ENCODE data around the gene FER1L5.
A peak's percentile ranks its signal among the peaks of the same experiment; 100 is the strongest.

FER1L5 gene

DNA sequence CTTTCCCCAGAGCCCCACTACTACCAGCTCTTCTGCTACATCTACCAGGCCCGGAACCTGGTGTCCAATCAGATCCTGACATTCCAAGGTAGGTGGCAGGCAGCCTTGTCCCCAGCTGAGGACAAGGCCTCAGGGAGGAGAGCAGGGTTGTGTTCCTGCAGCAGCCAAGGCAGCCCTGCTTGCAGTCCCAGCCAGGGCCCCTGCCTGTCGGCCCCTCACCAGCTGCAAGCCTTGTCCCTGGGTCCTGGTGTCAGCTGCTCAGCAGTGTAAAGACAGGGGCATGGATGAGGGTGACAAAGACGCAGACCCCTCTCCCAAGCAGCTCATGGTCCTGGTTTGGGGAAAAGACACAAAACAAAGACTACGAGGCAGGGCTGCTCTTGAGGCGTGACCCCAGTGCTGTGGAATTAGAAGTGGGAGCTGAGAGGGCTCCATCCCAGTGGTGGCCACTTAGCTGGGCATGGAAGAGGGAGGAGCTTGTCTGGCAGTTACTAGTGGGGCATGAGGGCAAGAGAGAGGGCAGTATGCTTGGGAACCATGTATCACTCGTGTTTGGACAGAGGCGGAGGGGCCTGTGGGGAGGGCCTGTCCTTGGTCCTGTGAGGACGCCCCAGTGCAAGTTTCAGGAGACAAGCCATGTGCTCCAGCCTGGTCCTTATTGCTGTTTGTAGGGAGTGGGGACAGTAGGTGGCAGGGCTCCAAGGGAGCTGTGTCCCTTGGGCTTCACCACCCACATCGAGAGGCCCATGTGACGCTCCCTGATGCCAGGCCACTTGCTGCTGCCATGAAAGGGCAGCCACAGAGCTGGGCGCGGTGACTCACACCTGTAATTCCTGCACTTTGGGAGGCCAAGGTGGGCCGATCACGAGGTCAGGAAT is 49.8 kb downstream of the FER1L5 start:
- H3K27ac ChIP-seq, result no peak overlapping the region
- no peak overlapping the region for H3K4me3 ChIP-seq

DNA sequence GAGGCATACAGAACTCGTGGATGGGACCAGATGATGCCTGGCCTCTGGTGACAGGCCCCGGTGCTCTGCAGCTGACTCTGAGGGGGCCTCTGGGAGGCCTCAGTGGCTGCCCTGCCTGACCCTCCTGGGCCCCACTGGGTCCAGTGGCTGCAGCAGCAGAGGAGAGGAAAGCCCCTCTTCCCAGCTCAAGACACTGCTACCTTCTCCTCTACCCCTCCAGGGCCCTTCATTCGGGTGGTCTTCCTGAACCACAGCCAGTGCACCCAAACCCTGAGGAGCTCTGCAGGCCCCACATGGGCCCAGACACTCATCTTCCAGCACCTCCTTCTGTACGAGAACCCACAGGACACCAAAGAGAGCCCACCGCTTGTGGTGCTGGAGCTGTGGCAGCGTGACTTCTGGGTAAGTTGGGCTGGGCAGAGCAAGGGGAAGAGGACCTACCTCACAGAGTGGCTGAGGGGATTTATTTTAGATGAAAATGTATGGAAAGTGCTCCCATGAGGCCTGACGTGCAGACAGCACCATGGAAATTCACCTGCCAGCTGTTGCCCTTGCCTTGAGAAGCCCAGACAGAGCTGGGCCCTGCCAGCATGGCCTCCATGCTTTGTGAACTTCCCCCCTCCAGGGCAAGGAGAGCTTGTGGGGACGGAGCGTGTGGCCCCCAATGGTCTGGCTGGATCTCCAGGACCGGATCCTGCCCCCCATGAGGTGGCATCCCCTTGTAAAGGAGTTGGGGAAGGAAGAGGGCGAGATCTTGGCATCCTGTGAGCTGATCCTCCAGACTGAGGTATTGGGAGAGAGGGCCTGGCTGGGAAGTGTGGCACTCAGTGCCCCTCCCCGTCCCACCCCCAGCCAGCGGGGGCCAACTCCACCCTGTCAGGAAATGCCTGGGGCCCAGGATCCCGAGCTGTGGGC is 51.0 kb downstream of the FER1L5 start:
- Histone ChIP-seq H3K27ac (no peak overlapping the region), H3K4me3 (no peak overlapping the region)

- no peak overlapping the region for H3K27ac ChIP-seq
Observed at GRCh38 chr2:96694279-96694678, 51.7 kb downstream of the FER1L5 start.

GRCh38 chr2:96694816-96695455 is 52.4 kb downstream of the FER1L5 start:
- H3K4me3 ChIP-seq, result no peak overlapping the region

More at GRCh38 chr2:96694279-96694678, 51.7 kb downstream of the FER1L5 start:
- no peak overlapping the region for H3K4me3 ChIP-seq

DNA sequence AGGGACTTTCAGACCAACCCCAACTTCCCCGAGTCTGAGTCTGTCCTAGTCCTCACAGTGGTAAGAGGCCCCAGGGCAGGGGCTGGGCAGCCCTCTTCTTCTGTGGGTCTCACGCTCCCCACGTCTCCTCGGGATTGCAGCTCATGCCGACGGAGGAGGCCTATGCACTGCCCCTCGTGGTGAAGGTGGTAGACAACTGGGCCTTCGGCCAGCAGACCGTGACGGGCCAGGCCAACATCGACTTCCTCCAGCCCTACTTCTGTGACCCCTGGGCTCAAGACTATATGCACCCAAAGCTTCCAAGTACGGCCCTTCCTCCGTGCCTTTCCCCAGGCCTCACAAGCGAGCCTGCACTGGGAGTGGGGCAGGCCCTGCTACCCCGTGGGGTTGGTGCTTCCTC is 53.0 kb downstream of the FER1L5 start:
- no peak overlapping the region for H3K27ac ChIP-seq
- no peak overlapping the region for H3K4me3 ChIP-seq

More at GRCh38 chr2:96694816-96695455, 52.4 kb downstream of the FER1L5 start:
- no peak overlapping the region for H3K27ac ChIP-seq

GRCh38 chr2:96697476-96697875 is 54.9 kb downstream of the FER1L5 start:
- Histone ChIP-seq H3K27ac (peak overlapping the region in 6 of 21 experiments; percentile 9 to 80 (median 32)), H3K4me3 (no peak overlapping the region)

DNA sequence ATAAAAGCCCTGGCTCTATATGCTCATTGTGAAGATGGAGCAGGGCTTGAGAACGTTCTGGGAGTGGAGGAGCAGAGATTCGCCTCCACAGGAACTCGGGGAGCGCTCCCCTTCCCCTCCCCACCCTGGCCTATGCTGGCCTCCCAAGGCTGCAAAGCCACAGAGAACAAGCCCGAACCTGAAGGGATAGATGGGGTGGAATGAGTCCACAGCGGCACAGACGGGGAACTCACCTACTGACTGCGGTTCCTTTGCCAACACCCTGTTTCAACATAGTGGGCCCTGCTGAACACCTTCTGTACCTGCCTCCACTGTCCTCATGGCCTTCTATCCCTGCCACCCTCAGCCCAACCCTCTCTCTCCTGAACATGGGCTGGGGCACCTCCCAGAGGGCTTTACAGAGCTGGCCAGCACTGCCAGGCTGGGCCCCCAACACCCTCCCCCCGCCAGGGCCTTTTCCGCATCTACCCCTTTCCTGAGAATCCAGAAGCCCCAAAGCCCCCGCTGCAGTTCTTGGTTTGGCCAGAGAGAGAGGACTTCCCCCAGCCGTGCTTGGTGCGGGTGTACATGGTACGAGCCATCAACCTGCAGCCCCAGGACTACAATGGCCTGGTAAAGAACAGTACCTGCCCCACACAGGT is 55.8 kb downstream of the FER1L5 start:
- Histone ChIP-seq H3K4me3 (no peak overlapping the region), H3K27ac (peak overlapping the region in 6 of 21 experiments; percentile 9 to 80 (median 32))

GRCh38 chr2:96699021-96699420 is 56.5 kb downstream of the FER1L5 start:
- H3K27ac ChIP-seq, result no peak overlapping the region
- H3K4me3 ChIP-seq, result no peak overlapping the region

DNA sequence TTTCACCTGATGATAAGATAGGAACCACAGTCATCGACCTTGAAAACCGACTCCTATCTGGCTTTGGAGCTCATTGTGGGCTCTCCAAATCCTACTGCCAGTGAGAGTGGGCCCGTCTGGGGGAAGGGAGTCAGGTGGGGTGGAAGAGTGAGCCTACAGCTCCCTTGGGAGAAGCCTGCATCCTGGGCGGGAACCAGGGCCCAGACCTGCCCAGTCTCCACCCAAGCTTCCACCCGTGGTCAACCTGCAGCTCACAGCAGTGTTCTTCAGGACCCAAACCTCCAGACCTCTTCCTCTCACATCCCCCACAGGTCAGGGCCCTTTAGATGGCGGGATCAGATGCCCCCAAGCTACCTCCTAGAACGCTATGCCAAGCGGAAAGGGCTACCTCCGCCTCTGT is 57.1 kb downstream of the FER1L5 start:
- H3K27ac ChIP-seq, result no peak overlapping the region
- no peak overlapping the region for H3K4me3 ChIP-seq

GRCh38 chr2:96700086-96700485 is 57.5 kb downstream of the FER1L5 start:
- Histone ChIP-seq H3K27ac (no peak overlapping the region), H3K4me3 (no peak overlapping the region)

GRCh38 chr2:96701636-96702035 is 59.1 kb downstream of the FER1L5 start:
- H3K27ac ChIP-seq, result no peak overlapping the region
- no peak overlapping the region for H3K4me3 ChIP-seq

DNA sequence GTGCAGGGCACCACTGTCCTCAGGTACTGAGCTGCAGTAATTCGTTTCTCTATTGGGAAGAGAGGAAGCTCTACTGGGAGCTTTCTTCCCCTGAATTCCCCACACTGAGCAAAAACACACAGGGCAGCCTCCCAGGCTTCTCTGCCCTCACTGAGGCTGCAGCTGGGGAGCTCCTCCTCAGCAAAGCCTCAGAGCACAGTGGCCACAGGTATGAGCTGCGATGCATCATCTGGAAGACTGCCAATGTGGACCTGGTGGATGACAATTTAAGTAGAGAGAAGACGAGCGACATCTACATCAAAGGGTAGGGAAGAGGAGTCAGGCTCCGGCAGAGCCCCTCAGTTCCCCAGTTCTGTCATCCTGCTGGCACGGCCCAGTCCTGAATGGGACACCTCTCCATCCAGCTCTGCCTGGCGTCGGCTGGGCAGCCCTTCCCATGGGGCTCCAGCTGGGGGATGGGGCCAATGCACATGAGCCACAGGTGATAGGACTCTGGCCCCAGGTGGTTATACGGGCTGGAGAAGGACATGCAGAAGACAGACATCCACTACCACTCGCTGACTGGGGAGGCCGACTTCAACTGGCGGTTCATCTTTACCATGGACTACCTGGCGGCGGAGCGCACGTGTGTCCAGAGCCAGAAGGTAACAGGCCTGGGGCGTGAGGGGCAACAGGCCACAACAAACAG is 59.7 kb downstream of the FER1L5 start:
- no peak overlapping the region for H3K4me3 ChIP-seq

GRCh38 chr2:96703021-96703751 is 60.6 kb downstream of the FER1L5 start:
- no peak overlapping the region for H3K27ac ChIP-seq

More for the DNA sequence above, 59.7 kb downstream of the FER1L5 start:
- no peak overlapping the region for H3K27ac ChIP-seq

GRCh38 chr2:96710985-96711384 is 68.4 kb downstream of the FER1L5 start:
- Histone ChIP-seq H3K4me3 (no peak overlapping the region), H3K27ac (no peak overlapping the region)

More at GRCh38 chr2:96703021-96703751, 60.6 kb downstream of the FER1L5 start:
- H3K4me3 ChIP-seq, result no peak overlapping the region

GRCh38 chr2:96715658-96716057 is 73.1 kb downstream of the FER1L5 start:
- Histone ChIP-seq H3K4me3 (no peak overlapping the region), H3K27ac (no peak overlapping the region)

DNA sequence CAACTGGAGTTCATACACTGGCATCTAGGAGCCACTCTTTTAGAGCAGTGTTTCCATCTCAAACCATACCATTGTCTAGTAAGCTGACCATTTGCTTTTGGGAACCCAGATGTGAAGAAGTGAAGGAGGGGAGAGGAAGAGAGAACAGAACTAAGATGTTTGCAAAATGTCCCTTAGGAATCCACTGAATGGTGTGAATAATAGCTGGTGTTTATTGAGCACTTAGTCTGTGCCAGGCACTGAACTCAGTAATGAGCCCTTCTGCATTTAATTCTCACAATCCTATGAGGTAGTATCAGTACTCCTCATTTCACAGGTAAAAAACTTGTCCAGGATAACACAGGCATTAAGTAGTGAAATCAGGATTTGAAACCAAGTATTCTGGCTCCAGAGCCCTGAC is 73.8 kb downstream of the FER1L5 start:
- H3K27ac ChIP-seq, result no peak overlapping the region
- no peak overlapping the region for H3K4me3 ChIP-seq

DNA sequence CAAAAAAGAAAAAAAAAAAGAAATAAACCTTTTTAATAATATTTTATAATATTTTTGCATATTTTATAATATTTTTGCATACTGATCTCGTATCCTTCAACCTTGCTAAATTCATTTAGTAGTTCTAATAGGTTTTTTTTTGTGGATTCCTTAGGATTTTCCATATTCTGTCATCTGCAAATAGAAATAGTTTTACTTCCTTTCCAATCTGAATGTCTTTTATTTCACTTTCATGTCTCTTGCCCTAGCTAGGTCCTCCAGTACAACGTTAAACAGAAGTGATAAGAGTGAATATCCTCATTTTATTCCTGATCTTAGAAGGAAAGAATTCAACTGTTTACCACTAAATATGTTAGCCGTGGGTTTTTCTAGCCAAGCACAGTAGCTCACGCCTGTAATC is 83.6 kb downstream of the FER1L5 start:
- H3K4me3 ChIP-seq, result no peak overlapping the region

DNA sequence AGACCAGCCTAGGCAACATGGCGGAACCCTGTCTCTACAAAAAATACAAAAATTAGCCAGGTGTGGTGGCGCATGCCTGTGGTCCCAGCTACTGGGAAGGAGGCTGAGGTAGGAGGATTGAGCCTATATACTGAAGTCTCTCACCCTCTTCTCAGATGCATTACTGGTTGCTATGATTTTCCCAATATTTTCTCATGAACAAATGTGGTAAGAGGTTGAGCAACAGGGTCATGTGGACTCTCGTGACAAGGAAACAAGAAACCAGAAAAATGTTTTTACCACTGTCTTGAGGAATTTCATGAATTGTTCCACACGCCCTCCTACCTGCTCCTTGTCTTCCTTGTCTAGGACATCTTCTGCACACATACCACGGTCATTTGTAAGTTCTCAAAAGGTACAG is 84.9 kb downstream of the FER1L5 start:
- Histone ChIP-seq H3K27ac (no peak overlapping the region), H3K4me3 (no peak overlapping the region)

More for the DNA sequence above, 83.6 kb downstream of the FER1L5 start:
- no peak overlapping the region for H3K27ac ChIP-seq

Data from skin epidermis (tissue), 12 donors.